Activated CD8-positive, alpha-beta memory T cell treated with anti-CD3 and anti-CD28 coated beads for 1 hour (primary cell): ENCODE results near the gene DTD1.

ENCODE experiments used
- DNase-seq, 2 donors: peaks; one replicate each; pipeline ENCODE4 v3.0.0-alpha.2; 2020; ENCODE audit warnings: low read depth in 1 of 2; ENCODE audit errors: extremely low read depth in 1 of 2

DTD1 gene

GRCh38 chr20:18587665-18588573 is at the start of gene DTD1:
TSS of gene DTD1 (plus strand) at chr20:18588054. CDS start at chr20:18588073, 19 bp downstream.
- DNase-seq = peak; percentile 55 to 75

GRCh38 chr20:18541741-18542140 is 46.1 kb upstream of the DTD1 start:
- no peak for DNase-seq

- DNase-seq = no peak
Measured at GRCh38 chr20:18543216-18543615, 44.6 kb upstream of the DTD1 start.

- no peak for DNase-seq
Measured at GRCh38 chr20:18543932-18544331, 43.9 kb upstream of the DTD1 start.

GRCh38 chr20:18545566-18545965 is 42.3 kb upstream of the DTD1 start:
- DNase-seq = no peak

GRCh38 chr20:18548465-18548864 is 39.4 kb upstream of the DTD1 start:
- DNase-seq = no peak

- DNase-seq = no peak
Measured at GRCh38 chr20:18553746-18554145, 34.1 kb upstream of the DTD1 start.

- DNase-seq = peak; percentile 80 to 91
Measured at GRCh38 chr20:18566892-18567738, 20.7 kb upstream of the DTD1 start, which contains the start of gene SMIM26. TSS of gene SMIM26 (plus strand) at chr20:18567432. CDS start at chr20:18567479, 47 bp downstream.

GRCh38 chr20:18567739-18568091 is 20.1 kb upstream of the DTD1 start:
- no peak for DNase-seq

- DNase-seq = no peak
Measured at GRCh38 chr20:18571009-18571408, 16.8 kb upstream of the DTD1 start.

- DNase-seq = no peak
Measured at GRCh38 chr20:18571578-18571977, 16.3 kb upstream of the DTD1 start.

- DNase-seq = no peak
Measured at GRCh38 chr20:18577942-18578341, 9.9 kb upstream of the DTD1 start.

GRCh38 chr20:18578581-18578980 is 9.3 kb upstream of the DTD1 start:
- no peak for DNase-seq

- DNase-seq = no peak
Measured at GRCh38 chr20:18580012-18580411, 7.8 kb upstream of the DTD1 start.

- DNase-seq = no peak
Measured at GRCh38 chr20:18585134-18585533, 2.7 kb upstream of the DTD1 start.

GRCh38 chr20:18588574-18588933 is 700 bp downstream of the DTD1 start:
- DNase-seq = no peak

GRCh38 chr20:18589941-18590674 is 2.3 kb downstream of the DTD1 start:
- no peak for DNase-seq

- no peak for DNase-seq
Measured at GRCh38 chr20:18596270-18596669, 8.4 kb downstream of the DTD1 start.

- no peak for DNase-seq
Measured at GRCh38 chr20:18609741-18610140, 21.9 kb downstream of the DTD1 start.

GRCh38 chr20:18611492-18611891 is 23.6 kb downstream of the DTD1 start:
- DNase-seq = no peak

- DNase-seq = no peak
Measured at GRCh38 chr20:18613553-18613952, 25.7 kb downstream of the DTD1 start.
